ENCODE measurements around the gene ARL6IP5.

The ARL6IP5 gene

GRCh38 chr3:69118555-69118954 is 33.8 kb downstream of the ARL6IP5 start:
- no peak for FAIRE-seq

GRCh38 chr3:69119138-69119537 is 34.4 kb downstream of the ARL6IP5 start:
- no peak for FAIRE-seq

- no peak for FAIRE-seq
Measured at GRCh38 chr3:69119681-69120080, 34.9 kb downstream of the ARL6IP5 start.

- no peak for FAIRE-seq
Measured at GRCh38 chr3:69120879-69121464, 36.2 kb downstream of the ARL6IP5 start.

- FAIRE-seq = no peak
Measured at GRCh38 chr3:69121513-69121912, 36.8 kb downstream of the ARL6IP5 start.

GRCh38 chr3:69121950-69122349 is 37.2 kb downstream of the ARL6IP5 start:
- FAIRE-seq = no peak

GRCh38 chr3:69122403-69122802 is 37.7 kb downstream of the ARL6IP5 start, which contains the start of gene LMOD3:
LMOD3 (minus strand) TSS chr3:69122595; CDS start chr3:69122386, 209 bp downstream.
- no peak for FAIRE-seq

GRCh38 chr3:69126216-69126615 is 41.5 kb downstream of the ARL6IP5 start:
- FAIRE-seq = no peak

- FAIRE-seq = no peak
Measured at GRCh38 chr3:69126999-69127398, 42.3 kb downstream of the ARL6IP5 start.

- FAIRE-seq = no peak
Measured at GRCh38 chr3:69128509-69128908, 43.8 kb downstream of the ARL6IP5 start.

GRCh38 chr3:69129531-69129930 is 44.8 kb downstream of the ARL6IP5 start:
- no peak for FAIRE-seq

- FAIRE-seq = no peak
Measured at GRCh38 chr3:69130689-69131088, 46.0 kb downstream of the ARL6IP5 start.

GRCh38 chr3:69137005-69137404 is 52.3 kb downstream of the ARL6IP5 start:
- FAIRE-seq = no peak

GRCh38 chr3:69137412-69137811 is 52.7 kb downstream of the ARL6IP5 start:
- FAIRE-seq = no peak

GRCh38 chr3:69141313-69141712 is 56.6 kb downstream of the ARL6IP5 start:
- no peak for FAIRE-seq

GRCh38 chr3:69142090-69142489 is 57.4 kb downstream of the ARL6IP5 start:
- no peak for FAIRE-seq

- no peak for FAIRE-seq
Measured at GRCh38 chr3:69142797-69143454, 58.2 kb downstream of the ARL6IP5 start.

- no peak for FAIRE-seq
Measured at GRCh38 chr3:69143612-69144011, 58.9 kb downstream of the ARL6IP5 start.

GRCh38 chr3:69144631-69145245 is 60.0 kb downstream of the ARL6IP5 start:
- FAIRE-seq = no peak

- no peak for FAIRE-seq
Measured at GRCh38 chr3:69145688-69146087, 61.0 kb downstream of the ARL6IP5 start.

GRCh38 chr3:69149586-69149985 is 64.8 kb downstream of the ARL6IP5 start:
- FAIRE-seq = no peak
